Keratinocyte (primary cell): ENCODE data around the gene PDE4C.

Experiments used
- CTCF ChIP-seq, 3 experiments: IDR thresholded peaks in 1 of 3; conservative IDR thresholded peaks in 1 of 3; optimal IDR thresholded peaks in 1 of 3; 2 replicates in 2 of 3; 3 replicates in 1 of 3; pipeline versions ENCODE3 to v1.5.1; 2011; ENCODE audit warnings: low read length in 3 of 3, mild to moderate bottlenecking in 3 of 3, moderate library complexity in 2 of 3, control low read depth in 1 of 3, inconsistent platforms in 1 of 3; ENCODE audit not compliant: insufficient read depth in 2 of 3; ENCODE audit errors: extremely low read depth in 1 of 3
- EZH2 ChIP-seq: IDR thresholded peaks from one replicate; pipeline ENCODE4 v1.6.1; 2012; ENCODE audit warnings: inconsistent platforms, mild to moderate bottlenecking, low read length, moderate library complexity

- TF ChIP-seq CTCF (optimal IDR thresholded peaks at IDR 0.05 in 1 of 3, IDR thresholded peaks at IDR 0.05 in 1 of 3, conservative IDR thresholded peaks at IDR 0.05 in 1 of 3; ENCODE audit: extremely low read depth in 1 of 3, insufficient read depth in 2 of 3, low read length in 3 of 3) (no peak), EZH2 (no peak)
Measured at GRCh38 chr19:18227781-18228271, 1.6 kb upstream of the PDE4C start.
